Measurements from ENCODE around the gene POGLUT3. TPM values are rescaled to one million over a fixed set of nuclear protein-coding genes. Genes with fewer than 3 reads are reported as not detected.

Gene POGLUT3
- total and polyA plus RNA-seq, 4 donors, result 5.8 to 8.8 (median 7.6) TPM

- TF ChIP-seq REST (IDR thresholded peaks at IDR 0.05) (no peak), SP1 (IDR thresholded peaks at IDR 0.05) (no peak), YY1 (IDR thresholded peaks at IDR 0.05) (no peak), HNF4A (conservative IDR thresholded peaks at IDR 0.05) (no peak), GABPA (IDR thresholded peaks at IDR 0.05 in 1 of 2, conservative IDR thresholded peaks at IDR 0.05 in 1 of 2) (no peak), TAF1 (conservative IDR thresholded peaks at IDR 0.05) (no peak)
Observed at GRCh38 chr11:108538022-108538424, 39.8 kb upstream of the POGLUT3 start (continued).

- Histone ChIP-seq H3K36me3 (ENCODE audit: control insufficient read depth in 4 of 4, insufficient read depth in 3 of 4, low read depth in 1 of 4, low read length in 3 of 4) (peaks cover 0 to 12% (median 0%) of the 10 kb centered on the region in 4 donors), H3K9me3 (ENCODE audit: control insufficient read depth in 4 of 4, low read length in 3 of 4) (no peaks in the 10 kb centered on the region), H3K9ac (ENCODE audit: low read depth in 1 of 2, low read length in 2 of 2) (no peak overlapping the region), H3K4me1 (ENCODE audit: control insufficient read depth in 4 of 4, insufficient read depth in 4 of 4, low read length in 3 of 4) (no peaks in the 10 kb centered on the region), H3K27me3 (ENCODE audit: control insufficient read depth in 4 of 4, insufficient read depth in 4 of 4, low read length in 3 of 4) (no peaks in the 10 kb centered on the region), H3K4me3 (ENCODE audit: low read depth in 1 of 3, low read length in 3 of 3) (no peak overlapping the region), H3K27ac (ENCODE audit: low read depth in 1 of 2, low read length in 2 of 2) (no peak overlapping the region)
- no peak for DNase-seq (ENCODE audit: low spot score)
- TF ChIP-seq TAF1 (conservative IDR thresholded peaks at IDR 0.05) (no peak), HNF4A (conservative IDR thresholded peaks at IDR 0.05) (no peak), SP1 (IDR thresholded peaks at IDR 0.05) (no peak), EGR1 (IDR thresholded peaks at IDR 0.05; ENCODE audit: low read depth in 2 of 2) (no peak), GABPA (IDR thresholded peaks at IDR 0.05 in 1 of 2, conservative IDR thresholded peaks at IDR 0.05 in 1 of 2) (no peak), FOXA1 (IDR thresholded peaks at IDR 0.05) (no peak), CTCF (IDR thresholded peaks at IDR 0.05; ENCODE audit: low read depth, low read length, missing input control) (no peak), REST (IDR thresholded peaks at IDR 0.05) (no peak), YY1 (IDR thresholded peaks at IDR 0.05) (no peak), NR2F2 (IDR thresholded peaks at IDR 0.05) (no peak), MAX (IDR thresholded peaks at IDR 0.05) (no peak), ZBTB33 (IDR thresholded peaks at IDR 0.05) (no peak), JUND (IDR thresholded peaks at IDR 0.05) (no peak)
- 90% methylated on average over 5 of the region's 5 CpGs for WGBS
Observed at GRCh38 chr11:108536783-108537182, 38.6 kb upstream of the POGLUT3 start.

All from liver (tissue), 9 donors.